Endothelial cell of umbilical vein (primary cell): Measurements from ENCODE around the gene CIBAR2. TPM values are rescaled to one million over a fixed set of nuclear protein-coding genes. Genes with fewer than 3 reads are reported as not detected.

Experiments used
- BruUV-seq: library from RNA; stranded (reverse); fragments of 400-500 nt; replicated peaks from 2 replicates; lab custom pipeline; 2021; lab: Mats Ljungman, UMichigan
- CTCF ChIA-PET: fragments of 300-600, 350-600 bp; sonication (Branson Sonifier 250); formaldehyde crosslinking; loops from one replicate; lab custom pipeline; 2021; ENCODE audit warnings: antibody characterized with exemption, inconsistent platforms; lab: Charles Lee
- POLR2A ChIA-PET: fragments of 300-600, 350-600 bp; sonication (Branson Sonifier 250); formaldehyde crosslinking; loops from one replicate; lab custom pipeline; 2021; ENCODE audit warnings: antibody characterized with exemption, inconsistent platforms; lab: Charles Lee
- DNase-seq: peaks from one replicate; pipeline ENCODE4 v3.0.0-alpha.2; 2011; ENCODE audit warnings: low read depth, low spot score
- FAIRE-seq: peaks from 2 replicates; lab custom pipeline; 2011; peaks lifted over from hg19 to GRCh38; lab: Jason Lieb, UNC
- H2AFZ ChIP-seq: 2 replicates; pipeline ENCODE4 v1.6.0; 2012; ENCODE audit warnings: low read depth, low read length, control low read depth, inconsistent platforms
- H3K27ac ChIP-seq: 2 replicates; pipeline ENCODE4 v1.5.1; 2011; ENCODE audit warnings: low read depth, mild to moderate bottlenecking, control low read depth, low read length, moderate library complexity; ENCODE audit not compliant: insufficient read depth
- H3K27me3 ChIP-seq, 2 experiments: 2 replicates each; pipeline versions ENCODE4 v1.6.0 to v1.6.1; 2011; ENCODE audit warnings: low read length in 2 of 2, mixed read lengths in 1 of 2; ENCODE audit not compliant: control insufficient read depth in 2 of 2, insufficient read depth in 2 of 2
- H3K36me3 ChIP-seq, 2 experiments: 2 replicates in 1 of 2; 3 replicates in 1 of 2; pipeline ENCODE4 v1.5.1; 2011; ENCODE audit warnings: low read length in 2 of 2, mild to moderate bottlenecking in 1 of 2, moderate library complexity in 1 of 2; ENCODE audit not compliant: control insufficient read depth in 2 of 2, insufficient read depth in 2 of 2; ENCODE audit errors: extremely low read depth in 1 of 2
- H3K4me1 ChIP-seq: 3 replicates; pipeline ENCODE4 v1.5.1; 2011; ENCODE audit warnings: mild to moderate bottlenecking, low read length; ENCODE audit not compliant: control insufficient read depth, insufficient read depth; ENCODE audit errors: extremely low read depth
- H3K4me2 ChIP-seq: 2 replicates; pipeline ENCODE4 v1.6.1; 2011; ENCODE audit warnings: low read length, control low read depth, mixed read lengths; ENCODE audit not compliant: insufficient read depth
- H3K4me3 ChIP-seq, 3 experiments: fragments of 200-600 bp in 1 of 3; sonication (generic), shearing (Covaris generic) in 1 of 3; replicated peaks in 1 of 3; 2 replicates each; pipeline ENCODE4 v1.5.1; 2011 to 2016; ENCODE audit warnings: control low read depth in 3 of 3, low read length in 3 of 3, mild to moderate bottlenecking in 2 of 3, inconsistent platforms in 1 of 3, low read depth in 1 of 3, moderate library complexity in 1 of 3; ENCODE audit not compliant: insufficient read depth in 1 of 3
- H3K79me2 ChIP-seq: 2 replicates; pipeline ENCODE4 v1.6.0; 2012; ENCODE audit warnings: low read length, inconsistent platforms; ENCODE audit not compliant: control insufficient read depth, insufficient read depth
- H3K9ac ChIP-seq: replicated peaks from 2 replicates; pipeline ENCODE3; 2011; ENCODE audit warnings: low read length, control low read depth; ENCODE audit not compliant: insufficient read depth; ENCODE audit errors: extremely low read depth
- H3K9me1 ChIP-seq: replicated peaks from 3 replicates; pipeline ENCODE4 v1.6.0; 2011; ENCODE audit warnings: mild to moderate bottlenecking, low read length; ENCODE audit not compliant: control insufficient read depth, insufficient read depth; ENCODE audit errors: extremely low read depth
- H3K9me3 ChIP-seq: replicated peaks from 2 replicates; pipeline ENCODE4 v1.5.1; 2012; ENCODE audit warnings: low read length, inconsistent platforms; ENCODE audit not compliant: control insufficient read depth, insufficient read depth
- H4K20me1 ChIP-seq: replicated peaks from 2 replicates; pipeline ENCODE3; 2011; ENCODE audit warnings: mild to moderate bottlenecking, low read length; ENCODE audit not compliant: control insufficient read depth, insufficient read depth; ENCODE audit errors: extremely low read depth
- EZH2 ChIP-seq: IDR thresholded peaks from 2 replicates; pipeline ENCODE4 v1.6.1; 2012; ENCODE audit warnings: borderline replicate concordance, low read depth, mild to moderate bottlenecking, moderate library complexity, low read length, inconsistent platforms; ENCODE audit not compliant: severe bottlenecking
- GATA2 ChIP-seq: IDR thresholded peaks from 2 replicates; pipeline ENCODE4 v1.7.0; 2011; ENCODE audit warnings: low read depth, mild to moderate bottlenecking, moderate library complexity, mixed read lengths, low read length; ENCODE audit not compliant: insufficient read length, insufficient read depth
- MYC ChIP-seq: IDR thresholded peaks from one replicate; pipeline ENCODE4 v1.6.1; 2011; ENCODE audit warnings: mild to moderate bottlenecking, low read depth, low read length
- POLR2A ChIP-seq: IDR thresholded peaks from 2 replicates; pipeline ENCODE4 v1.6.1; 2012; ENCODE audit warnings: low read depth, mild to moderate bottlenecking, control low read depth, low read length
- dilution Hi-C: fragments of 300-500 bp; cut with MboI; formaldehyde crosslinking; loops from one replicate; pipeline ENCODE4 v1.15.0; 2019; ENCODE audit warnings: low sequenced_read_pairs; ENCODE audit not compliant: extremely low pct_ligation_motif_present
- intact Hi-C: fragments of 100-400 bp; cut with micrococcal nuclease; formaldehyde crosslinking; loops from one replicate; pipeline ENCODE4 v1.10.0; 2022
- polyA plus RNA-seq, 4 experiments: library from polyadenylated mRNA; depleted of rRNA in 3 of 4; stranded (reverse) in 3 of 4; unstranded in 1 of 4; fragments of >200 nt; gene quantifications; 2 replicates each; pipeline versions ENCODE4 v1.2.1 to v1.2.3, GENCODE V29; 2011 to 2012; ENCODE audit warnings: missing spikeins in 1 of 4
- total RNA-seq: library from RNA; stranded (reverse); gene quantifications from 2 replicates; pipeline ENCODE4 v1.2.3, GENCODE V29; 2021
- TF ChIP-seq, protein P1 (sequence below): IDR thresholded peaks from 2 replicates; pipeline ENCODE4 v1.6.1; 2011; ENCODE audit not compliant: insufficient read depth, insufficient read length

CIBAR2 gene
- total and polyA plus RNA-seq, 2 donors (not counting 3 experiments of a cell fraction or from before 2014, with no cell fraction given) = 0.07 TPM; not detected in 1

DNA sequence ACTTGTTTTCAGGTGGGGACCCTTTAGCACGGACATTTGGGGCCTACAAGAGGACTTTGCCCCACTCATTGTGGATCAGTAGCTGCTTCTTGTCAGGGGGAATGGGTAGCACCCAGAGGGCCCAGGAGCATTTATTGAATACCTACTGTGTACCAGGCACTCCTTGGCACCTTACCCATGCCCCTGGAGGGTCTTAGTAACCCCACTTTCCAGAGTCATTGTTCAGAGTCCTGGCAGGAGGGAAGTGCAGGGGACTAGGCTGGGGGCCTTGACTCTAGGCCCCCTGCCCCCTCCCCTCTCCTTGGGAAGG, 21.0 kb upstream of the CIBAR2 start:
- ChIA-PET POLR2A (no interaction called here), CTCF (interaction anchor here (0.8 kb wide), 1 partner anchor 15 kb away, joined by 3 read pairs; no protein-coding TSS in a partner anchor)
- Histone ChIP-seq H3K9me3 (no peaks in the 10 kb centered on the region), H3K4me1 (peaks cover 39% of the 10 kb centered on the region), H4K20me1 (no peaks in the 10 kb centered on the region), H3K27ac (no peak overlapping the region), H3K36me3 (no peaks in the 10 kb centered on the region), H3K9ac (no peak overlapping the region), H3K9me1 (no peaks in the 10 kb centered on the region), H3K27me3 (no peaks in the 10 kb centered on the region), H2AFZ (no peak overlapping the region), H3K4me3 (no peak overlapping the region), H3K79me2 (no peaks in the 10 kb centered on the region), H3K4me2 (no peak overlapping the region)
- DNase-seq = no peak
- TF ChIP-seq, protein P1, sequence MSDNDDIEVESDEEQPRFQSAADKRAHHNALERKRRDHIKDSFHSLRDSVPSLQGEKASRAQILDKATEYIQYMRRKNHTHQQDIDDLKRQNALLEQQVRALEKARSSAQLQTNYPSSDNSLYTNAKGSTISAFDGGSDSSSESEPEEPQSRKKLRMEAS = no peak
- dilution Hi-C loops = no loop called here
- no TSS peak for BruUV-seq
- intact Hi-C loops = no loop called here
- FAIRE-seq = no peak

DNA sequence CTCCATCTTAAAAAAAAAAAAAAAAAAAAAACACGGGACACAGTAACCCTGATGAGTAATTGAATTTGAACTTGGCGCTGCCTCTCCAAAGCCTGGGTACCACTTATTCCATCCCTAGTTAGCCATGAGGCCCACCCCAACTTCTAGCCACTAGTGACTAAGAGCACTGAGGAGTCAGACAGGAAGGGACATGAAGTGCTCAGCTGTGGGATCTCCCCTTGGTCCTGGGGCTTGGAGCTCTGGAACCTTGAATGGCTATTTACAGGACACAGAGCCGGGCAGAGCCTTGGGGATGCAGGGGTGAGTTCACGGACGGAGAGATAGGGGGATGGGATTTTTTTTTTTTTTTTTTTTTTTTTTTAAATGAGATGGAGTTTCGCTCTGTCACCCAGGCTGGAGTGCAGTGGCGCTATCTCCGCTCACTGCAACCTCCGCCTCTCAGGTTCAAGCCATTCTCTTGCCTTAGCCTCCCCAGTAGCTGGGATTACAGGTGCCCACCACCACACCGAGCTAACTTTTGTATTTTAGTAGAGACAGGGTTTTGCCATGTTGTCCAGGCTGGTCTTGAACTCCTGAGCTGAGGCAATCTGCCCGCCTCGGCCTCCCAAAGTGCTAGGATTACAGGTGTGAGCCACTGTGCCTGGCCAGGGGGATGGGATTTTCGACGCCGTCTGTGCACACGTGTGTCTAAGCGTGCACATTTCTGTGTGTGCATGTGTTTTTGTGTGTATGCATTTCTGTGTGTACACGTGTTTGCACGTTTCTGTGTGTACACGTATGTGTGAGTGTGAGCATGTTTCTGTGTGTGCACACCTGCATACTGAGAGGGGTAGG, 20.4 kb upstream of the CIBAR2 start:
- ChIA-PET CTCF (interaction anchor here (0.8 kb wide), 1 partner anchor 14 kb away, joined by 3 read pairs; no protein-coding TSS in a partner anchor), POLR2A (no interaction called here)
- dilution Hi-C loops = no loop called here

More for the DNA sequence above, 20.4 kb upstream of the CIBAR2 start:
- Histone ChIP-seq H3K4me1 (peaks cover 38% of the 10 kb centered on the region), H3K9ac (no peak overlapping the region), H3K36me3 (no peaks in the 10 kb centered on the region), H3K27me3 (no peaks in the 10 kb centered on the region), H2AFZ (no peak overlapping the region), H4K20me1 (no peaks in the 10 kb centered on the region), H3K79me2 (no peaks in the 10 kb centered on the region), H3K4me2 (no peak overlapping the region), H3K4me3 (no peak overlapping the region), H3K9me1 (no peaks in the 10 kb centered on the region), H3K27ac (no peak overlapping the region), H3K9me3 (no peaks in the 10 kb centered on the region)
- no TSS peak for BruUV-seq
- intact Hi-C loops = no loop called here
- no peak for TF ChIP-seq MYC
- no peak for TF ChIP-seq EZH2
- TF ChIP-seq POLR2A = no peak
- TF ChIP-seq GATA2 = no peak
- no peak for DNase-seq
- FAIRE-seq = no peak
